HG02642 (cell line): ENCODE measurements around the gene PGBD5.

ENCODE experiments used
- ATAC-seq: cut with Tn5 transposase; IDR thresholded peaks from one replicate; pipeline ENCODE4 v1.9.1; 2021; ENCODE audit warnings: mild to moderate bottlenecking; ENCODE audit not compliant: unreplicated experiment, poor library complexity

Gene PGBD5

DNA sequence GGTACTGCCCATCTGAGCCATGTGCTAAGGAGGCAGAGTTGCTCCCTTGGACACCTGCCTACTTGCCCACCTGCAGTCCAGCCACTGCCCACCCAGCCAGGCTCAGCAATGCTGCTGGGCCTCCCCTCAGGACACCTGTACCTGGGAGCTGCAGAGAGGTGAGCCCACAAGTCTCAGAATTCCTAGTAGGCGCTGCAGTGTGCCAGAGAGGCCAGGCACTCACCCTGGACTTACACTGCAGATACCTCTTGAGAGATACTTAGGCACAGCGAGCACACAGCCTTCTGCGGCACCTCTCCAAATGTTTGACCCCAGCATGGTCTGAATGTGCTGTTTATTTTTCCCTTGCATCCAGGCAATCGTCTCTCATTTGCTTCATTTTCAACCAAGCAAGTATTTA, 71.0 kb downstream of the PGBD5 start:
- no peak for ATAC-seq

DNA sequence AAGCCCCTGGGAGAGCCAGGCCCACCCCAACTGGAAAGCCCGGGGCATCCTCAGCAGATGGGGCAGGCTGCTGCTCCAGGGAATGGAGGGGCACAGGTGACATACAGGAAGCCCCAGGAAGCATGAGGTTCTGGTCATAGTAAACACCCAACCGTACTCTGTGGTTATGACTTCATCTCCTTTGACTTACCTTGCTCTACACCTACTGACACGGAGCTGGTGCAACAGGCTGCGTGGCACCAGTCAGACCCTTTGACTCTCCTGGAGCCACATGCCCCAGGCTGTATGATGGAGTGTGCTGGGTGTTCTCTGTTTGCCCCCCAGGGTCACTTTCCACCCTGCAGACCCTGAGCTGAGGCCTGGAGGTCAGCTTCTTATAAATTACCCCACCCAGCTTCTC, 72.1 kb downstream of the PGBD5 start:
- no peak for ATAC-seq

DNA sequence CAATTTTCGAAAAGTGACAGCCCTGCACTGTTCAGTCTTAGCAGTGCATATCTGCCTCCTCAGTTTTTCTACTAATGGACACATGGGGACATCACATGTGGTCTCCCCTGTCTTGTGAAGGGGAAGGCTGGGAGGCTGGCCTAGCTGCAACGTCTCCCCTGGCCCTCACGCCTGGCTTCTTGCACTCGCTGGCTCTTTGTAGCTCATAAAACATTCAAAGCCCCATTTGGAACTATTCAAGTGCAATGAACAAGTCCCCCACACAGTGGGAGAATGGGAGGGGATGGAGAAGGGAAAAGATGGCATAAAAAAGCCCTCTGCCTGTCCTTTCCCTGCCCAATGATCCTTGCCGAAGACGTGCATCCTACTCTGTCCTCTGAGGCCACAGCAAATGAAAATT, 73.6 kb downstream of the PGBD5 start:
- ATAC-seq: no peak

DNA sequence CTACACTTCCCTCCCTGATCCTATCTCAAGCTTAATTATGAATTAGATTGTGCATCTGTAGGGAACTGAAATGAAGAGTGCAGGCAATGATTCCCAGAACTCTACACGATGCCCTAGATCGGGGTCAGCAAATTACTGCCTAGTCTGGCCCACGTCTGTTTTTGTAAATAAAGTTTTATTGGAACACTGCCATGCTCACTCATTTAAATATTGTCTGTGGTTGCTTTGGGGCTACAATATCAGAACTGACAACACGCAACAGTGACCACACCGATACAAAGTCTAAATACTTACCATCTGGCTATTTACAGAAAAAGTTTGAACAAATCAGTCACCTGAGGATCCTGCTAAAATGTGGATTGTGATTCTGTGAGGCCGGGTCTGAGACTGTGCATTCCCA, 74.1 kb downstream of the PGBD5 start:
- ATAC-seq: no peak

DNA sequence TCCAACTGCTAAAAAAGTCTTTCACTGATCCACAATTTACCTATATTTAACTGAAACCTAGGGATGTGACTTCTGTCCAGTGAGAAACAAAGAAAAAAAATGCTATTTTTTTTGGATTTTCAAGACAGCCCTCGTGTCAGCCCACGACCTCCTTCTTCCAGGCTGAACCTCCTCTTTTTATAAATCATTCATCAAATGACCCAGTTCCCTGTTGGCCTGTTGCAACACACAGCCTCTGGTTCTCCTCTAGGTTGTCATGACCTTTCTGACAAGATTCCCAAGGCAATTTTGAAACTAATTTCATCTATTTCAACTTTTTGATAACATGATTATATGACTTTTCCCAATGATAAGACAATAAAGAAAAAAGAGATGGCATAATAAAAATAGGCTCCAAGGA, 74.6 kb downstream of the PGBD5 start:
- ATAC-seq: no peak

DNA sequence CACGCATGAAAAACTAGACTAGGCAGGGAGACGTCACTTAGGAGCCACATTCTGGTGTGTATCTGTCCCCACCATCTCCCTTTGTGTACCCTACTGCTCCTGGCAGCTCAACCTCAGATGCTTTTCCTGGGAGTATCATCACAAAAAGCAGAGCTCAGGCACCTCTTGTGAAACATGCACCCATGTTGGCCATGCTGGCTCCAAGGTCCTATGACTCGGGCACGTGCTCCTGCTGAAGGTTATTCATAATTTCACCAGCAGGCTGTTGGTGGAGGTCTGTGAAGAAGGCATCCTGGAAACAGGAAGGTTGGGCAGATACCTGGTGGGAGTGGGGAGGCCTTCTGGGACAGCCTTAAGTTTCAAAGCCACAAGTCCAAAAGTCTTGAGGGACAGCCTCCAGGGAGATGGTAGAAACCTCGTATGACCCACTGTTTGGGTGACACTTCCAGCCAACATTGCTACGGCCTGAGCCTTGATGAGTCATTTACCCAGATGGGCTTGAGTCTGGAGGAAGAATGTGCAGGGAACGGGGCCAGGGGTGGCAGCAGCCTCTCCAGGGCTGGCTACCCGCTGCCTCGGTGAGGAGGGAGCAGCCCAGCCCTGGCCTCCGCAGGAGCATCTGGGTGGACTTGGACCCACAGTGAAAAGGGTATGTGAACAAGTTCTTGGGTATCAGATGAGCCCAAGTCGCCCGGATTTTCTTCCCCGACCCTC, 75.8 kb downstream of the PGBD5 start:
- no peak for ATAC-seq

DNA sequence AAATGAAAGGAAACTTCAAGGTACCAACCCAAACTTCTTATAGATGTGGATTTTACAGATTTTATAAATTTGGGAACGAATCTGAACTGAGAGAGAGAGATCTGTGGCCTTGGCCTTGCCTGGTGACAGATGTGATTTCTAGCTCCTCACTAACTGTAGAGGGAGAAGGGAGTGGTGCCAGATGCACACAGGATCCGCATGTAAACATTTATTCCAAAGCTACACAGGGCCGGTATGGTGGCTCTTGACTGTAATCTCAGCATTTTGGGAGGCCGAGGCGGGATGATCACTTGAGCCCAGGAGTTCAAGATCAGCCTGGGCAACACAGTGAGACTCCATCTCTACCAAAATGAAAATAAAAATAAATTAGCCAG, 77.1 kb downstream of the PGBD5 start:
- ATAC-seq: no peak

DNA sequence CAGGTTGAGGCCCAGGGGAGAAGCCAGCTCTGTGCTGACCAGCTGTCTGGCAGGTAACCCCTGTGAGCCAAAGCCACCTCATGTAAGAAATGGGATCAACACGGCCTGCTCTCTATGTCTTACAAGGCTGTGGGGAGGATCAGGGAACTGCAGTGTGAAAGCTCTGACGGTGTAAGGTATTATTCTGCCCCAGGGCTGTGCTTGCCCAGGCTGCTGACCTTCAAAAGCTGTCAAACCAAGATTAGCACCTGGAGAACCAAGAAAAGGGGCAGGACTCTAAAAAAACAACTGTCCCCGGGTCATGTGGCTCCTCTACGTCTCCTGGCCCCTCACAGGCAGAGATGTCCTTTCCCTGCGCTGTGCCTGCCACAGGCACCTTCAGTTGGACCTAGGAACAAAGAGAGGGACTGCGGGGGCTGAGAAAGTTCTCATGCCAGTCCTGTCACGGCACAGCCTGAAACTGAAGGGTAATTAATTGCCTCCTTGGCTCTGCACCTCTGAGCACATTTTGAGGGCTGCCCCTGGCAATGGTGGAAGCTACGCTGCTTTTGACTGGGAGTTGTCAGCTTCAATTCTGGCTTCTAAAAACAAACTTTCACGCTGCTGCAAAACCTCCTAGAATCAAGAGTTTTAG, 77.6 kb downstream of the PGBD5 start:
- ATAC-seq: no peak

DNA sequence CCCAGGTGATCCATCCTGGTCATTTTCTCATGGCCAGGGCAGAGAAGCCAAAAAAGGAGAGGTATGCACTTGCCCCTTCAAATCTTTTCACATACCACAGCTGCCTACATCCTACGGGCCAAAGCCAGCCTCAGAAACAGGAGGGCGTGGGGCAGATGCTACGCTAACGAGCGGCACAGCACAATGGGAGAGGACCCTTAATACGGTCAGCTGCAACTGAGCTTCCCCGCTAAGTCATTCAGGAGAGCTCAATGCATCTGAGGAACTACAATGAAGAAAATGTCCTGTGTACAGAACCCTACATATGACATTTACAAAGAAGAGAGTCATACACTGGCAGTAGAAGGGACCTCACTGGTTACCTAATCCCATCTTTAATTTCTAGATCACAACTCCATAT, 78.2 kb downstream of the PGBD5 start:
- no peak for ATAC-seq

DNA sequence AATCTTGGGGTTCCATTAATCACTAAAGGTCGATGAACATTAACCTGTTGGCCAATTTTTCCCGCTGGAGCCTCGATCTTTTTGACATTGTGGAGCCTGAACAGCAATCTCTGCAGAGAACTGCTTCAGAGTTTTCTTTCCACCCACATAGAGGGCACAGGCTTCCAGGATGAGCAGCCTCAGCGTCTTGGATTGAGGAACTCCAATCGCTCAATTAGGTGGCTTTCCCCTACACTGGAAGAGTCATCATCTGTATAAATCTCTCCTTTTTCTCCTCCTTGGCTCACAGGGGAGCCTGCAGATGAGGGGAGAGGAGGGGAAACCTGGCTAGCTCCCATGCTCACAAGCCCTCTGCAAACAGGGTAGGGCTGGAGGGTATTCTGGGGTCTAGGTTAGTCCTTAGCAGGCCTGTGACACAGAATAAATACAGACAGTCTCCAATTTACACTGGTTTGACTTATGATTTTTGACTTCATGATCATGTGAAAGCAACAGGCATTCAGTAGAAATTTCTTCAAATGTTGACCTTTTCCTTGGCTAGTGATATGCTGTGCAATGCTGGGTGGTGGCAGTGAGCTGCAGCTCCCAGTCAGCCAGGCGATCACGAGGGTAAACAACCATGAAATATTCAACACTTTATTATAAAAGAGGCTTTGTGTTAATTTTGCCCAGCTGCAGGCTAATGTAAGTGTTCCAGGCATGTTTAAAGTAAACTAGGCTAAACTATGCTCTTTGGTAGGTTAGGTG, 80.8 kb downstream of the PGBD5 start:
- no peak for ATAC-seq

DNA sequence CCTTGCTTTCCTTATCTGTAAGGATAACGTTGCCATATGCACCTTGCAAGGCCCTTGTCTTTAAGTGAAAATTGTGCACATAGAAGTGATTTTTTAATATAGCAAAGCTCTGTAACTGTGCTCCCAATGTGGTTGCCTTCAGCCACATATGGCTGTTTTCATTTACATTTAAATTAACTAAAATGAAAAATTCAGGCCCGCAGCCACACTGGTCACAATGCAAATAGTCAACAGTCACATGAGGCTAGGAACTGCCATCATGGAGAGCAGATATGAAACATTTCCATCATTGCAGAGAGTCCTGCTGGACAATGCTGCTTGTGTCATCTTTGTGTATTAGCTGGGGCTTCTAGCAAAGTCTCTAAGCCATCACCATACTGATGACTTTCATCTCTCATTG, 83.4 kb downstream of the PGBD5 start:
- no peak for ATAC-seq

DNA sequence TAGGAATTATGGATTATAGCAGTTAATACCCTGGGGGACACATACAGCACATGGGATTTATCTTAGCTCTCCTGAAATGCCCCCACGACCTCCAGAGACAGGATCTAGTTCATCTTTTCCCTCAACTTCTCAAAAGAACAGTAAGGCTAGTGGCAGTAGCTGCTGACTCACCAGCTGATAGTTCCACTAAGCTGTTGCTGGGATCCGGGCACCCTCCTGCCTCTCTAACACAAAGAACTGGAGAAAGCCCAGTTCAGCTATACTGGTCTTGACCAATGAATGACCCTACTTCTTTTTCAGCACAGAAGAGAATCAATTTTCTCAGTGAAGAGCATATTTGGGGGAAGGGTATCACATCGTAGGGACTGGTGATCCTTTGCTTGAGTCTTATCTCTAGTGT, 84.1 kb downstream of the PGBD5 start:
- ATAC-seq: no peak

DNA sequence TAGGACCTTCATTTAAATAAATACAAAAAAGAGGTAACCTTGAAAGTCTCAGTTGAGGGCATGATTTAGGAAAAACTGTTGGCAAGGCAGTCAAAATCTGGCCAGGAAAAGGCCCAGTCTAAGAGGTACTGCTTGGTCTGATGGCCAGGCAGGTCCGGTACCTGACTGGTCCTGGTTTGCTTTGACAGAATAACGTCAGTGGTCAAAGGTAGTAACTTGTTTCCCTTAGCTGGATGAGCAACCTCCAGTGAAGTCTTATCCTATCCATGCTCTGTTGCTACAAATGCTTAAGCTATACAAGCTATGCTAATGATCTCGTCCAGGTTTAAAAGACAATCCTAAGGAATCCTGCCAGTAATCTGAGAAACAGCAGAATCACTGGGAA, 85.0 kb downstream of the PGBD5 start:
- no peak for ATAC-seq

DNA sequence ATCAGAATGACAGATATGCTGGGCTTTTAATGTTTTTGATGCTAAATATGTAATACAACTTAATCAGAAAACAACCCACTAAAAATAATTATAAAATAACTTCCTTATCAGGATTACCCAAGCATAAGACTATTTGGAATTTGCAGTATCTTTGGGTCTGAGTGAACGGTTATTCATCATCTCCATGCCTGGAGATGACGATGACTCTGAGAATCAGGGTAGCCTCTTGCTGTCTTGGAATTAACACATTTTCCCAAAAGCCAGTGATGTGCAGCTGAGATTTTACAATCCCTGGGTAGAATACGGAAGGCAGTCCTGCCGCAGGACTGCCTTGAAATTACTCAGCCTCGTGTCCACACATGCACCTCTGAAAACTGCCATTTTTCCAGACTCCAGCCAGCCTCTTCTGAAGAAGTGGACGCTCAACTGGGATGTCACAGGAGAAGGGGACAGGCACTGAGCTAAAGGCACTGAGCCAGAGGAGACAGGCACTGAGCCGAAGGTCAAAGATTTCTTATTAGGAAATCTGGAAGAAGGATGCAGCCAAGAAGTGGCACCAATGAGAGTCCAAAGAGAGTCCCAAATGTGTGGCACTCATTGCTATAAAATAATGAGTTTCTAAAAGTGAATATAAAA, 85.5 kb downstream of the PGBD5 start:
- no peak for ATAC-seq

DNA sequence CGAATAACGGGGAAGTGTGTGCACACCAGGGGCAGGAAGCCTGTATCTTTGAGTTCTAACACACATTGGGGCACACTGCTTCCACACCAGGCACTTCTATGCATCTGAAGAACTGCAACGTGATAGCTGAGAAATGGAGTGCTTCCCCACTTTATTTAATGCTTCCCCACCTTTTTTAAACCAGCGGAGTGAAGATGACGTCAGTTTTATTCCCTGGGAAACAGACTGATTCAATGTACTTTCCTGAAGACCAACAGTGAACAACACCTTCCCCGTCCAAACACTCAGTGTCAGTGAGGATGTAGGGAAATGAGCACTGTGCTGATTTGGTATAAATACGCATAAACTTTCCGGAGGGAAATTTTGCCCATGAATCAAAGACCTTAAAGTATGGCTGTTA, 87.1 kb downstream of the PGBD5 start:
- no peak for ATAC-seq

DNA sequence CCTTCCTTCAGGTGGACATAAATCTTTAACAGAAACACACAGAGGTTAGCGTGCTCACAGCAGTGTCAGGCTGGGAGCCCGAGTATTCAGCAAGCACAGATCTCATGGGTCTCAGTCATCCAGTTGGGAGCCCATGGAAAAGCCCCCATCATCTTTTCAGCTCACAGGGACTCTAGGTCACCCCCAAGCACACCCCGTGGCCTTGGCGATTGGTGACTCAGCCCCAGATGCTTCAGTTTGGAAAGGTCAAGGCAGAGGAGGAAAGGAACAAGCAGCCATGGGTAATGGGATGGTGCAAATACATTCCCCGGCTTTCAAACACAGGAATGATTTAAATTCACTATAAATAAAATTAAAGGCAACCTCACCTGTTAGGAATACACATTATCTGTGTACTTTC, 88.9 kb downstream of the PGBD5 start:
- no peak for ATAC-seq

DNA sequence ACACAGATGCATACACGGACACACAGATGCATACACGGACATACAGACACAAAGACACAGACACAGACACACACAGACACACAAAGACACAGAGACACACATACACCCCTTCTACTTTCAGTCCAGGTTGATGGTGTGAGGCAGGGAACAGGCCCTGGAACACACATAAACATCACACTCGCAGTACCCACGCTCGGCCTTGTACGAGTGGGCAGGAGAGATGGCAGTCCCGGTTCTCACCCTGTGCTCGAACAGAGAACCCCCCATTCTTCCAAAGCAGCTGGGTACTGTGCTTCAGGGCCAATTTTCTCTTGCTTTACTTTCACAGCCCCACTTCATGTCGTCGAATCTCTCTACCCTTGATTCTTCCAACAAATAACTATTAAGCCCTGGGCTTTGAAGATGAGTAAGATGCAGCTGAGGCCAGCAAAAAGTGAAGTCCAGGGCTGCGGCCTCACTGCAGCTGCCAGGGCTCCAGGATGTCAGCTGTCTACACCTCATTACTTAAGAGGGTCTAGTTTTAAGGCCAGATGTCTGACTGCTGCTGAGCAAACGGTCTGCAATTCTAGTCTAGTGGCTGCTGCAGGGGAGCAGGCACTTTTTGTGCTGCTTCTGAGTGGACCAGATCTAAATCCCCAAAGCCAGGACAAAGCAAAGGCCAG, 90.1 kb downstream of the PGBD5 start:
- no peak for ATAC-seq

DNA sequence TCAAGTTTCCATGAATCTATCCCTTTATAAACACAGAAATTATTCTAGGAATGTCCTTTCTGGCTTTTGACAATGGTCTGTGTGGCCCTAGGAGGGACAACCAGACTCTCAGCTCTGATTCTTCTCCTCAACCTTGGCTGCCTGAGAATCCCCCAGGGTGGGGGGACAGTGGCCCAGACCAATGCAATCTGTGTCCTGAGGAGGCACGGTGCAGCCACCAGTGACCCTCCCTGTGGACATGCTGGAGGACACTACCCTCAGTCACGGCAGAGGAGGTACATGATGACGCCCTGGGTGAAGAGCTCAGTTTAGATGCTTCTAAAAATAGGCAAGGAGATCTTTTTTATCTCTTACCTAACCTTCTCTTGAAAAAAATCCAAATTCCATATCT, 91.7 kb downstream of the PGBD5 start:
- no peak for ATAC-seq

DNA sequence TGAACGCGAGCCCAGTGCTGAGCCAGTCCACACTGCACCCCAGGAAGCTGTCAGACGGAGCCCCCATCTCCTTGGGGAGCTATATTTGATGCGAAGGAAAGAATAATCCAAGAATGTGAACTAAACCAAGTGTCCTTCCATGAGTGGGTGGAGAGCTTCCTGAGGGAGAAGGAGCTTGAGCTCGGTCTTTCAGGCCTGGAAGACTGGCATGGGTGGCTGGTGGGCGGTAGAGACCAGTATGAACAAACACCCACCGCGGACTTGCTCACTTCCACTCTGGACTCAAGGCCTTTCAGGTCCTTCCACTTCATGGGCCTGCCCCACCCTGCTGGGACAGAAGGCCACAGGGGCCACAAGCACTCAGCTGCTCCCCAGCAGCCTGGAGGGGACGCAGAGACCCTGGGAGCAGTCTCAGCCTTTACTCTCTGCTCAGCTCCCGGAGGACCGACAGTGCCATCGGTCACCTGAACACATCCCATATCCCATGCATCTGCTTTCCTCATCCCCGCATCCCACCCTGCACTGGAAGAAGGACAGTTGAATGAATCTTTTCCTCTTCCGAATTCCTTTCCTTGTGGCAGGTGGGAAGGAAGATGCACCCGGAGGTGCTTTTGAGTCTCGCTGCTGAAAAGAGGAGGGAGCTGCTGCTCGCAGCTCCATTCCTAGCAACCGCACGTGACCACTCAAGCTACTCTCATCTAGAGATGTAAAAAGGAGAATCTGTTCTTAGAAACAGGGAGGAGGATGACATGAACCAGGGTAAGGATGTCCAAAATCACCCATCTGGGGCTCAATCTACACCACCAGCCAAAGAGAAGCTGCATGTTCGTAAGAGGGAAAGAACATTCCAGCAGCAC, 92.3 kb downstream of the PGBD5 start:
- ATAC-seq: no peak

DNA sequence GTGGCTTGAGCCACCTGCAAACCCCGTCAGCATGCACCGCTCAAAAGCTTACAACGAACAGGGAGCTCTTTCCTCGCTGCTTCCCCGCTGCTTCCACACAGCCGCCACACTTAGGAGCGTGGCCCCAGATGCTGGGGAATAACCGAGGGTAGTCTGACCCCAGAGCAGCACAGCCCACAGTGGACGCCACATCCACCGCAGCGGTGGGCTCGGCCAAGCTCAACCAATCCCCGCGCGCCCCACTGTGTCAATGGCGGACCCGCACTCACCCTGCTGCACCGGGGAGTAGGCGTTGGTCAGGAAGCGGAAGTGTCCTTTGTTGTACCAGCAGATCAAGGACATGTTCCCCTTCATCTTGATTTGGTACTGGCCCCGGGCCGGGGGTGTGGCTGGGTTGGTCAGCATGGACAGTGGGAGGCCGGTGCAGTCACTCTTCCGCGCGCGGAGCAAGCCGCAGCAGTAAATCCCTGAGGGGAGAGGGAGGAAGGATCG, 93.5 kb downstream of the PGBD5 start:
- ATAC-seq: no peak
